ENCODE measurements around the gene KCNA4.
"Not testable (repeated sequence)": the region's sequence is repeated elsewhere in the genome, so short reads cannot be mapped to it uniquely, and the experiment has no call there.

Gene KCNA4

GRCh38 chr11:30000986-30001750 is 15.7 kb downstream of the KCNA4 start:
- DNase-seq (ENCODE audit: low read depth), result no peak
- no peak for TF ChIP-seq CTCF (conservative IDR thresholded peaks at IDR 0.05; ENCODE audit: low read length)
- no peak overlapping the region for H3K4me3 ChIP-seq (ENCODE audit: low read length)

- H3K4me3 ChIP-seq (ENCODE audit: low read length), result no peak overlapping the region
- DNase-seq (ENCODE audit: low read depth), result no peak
- no peak for TF ChIP-seq CTCF (conservative IDR thresholded peaks at IDR 0.05; ENCODE audit: low read length)
Observed at GRCh38 chr11:29996016-29996415, 20.8 kb downstream of the KCNA4 start.

GRCh38 chr11:29989174-29989970 is 27.5 kb downstream of the KCNA4 start:
- no peak for TF ChIP-seq CTCF (conservative IDR thresholded peaks at IDR 0.05; ENCODE audit: low read length)
- H3K4me3 ChIP-seq (ENCODE audit: low read length), result no peak overlapping the region
- DNase-seq (ENCODE audit: low read depth), result no peak

- no peak for TF ChIP-seq CTCF (conservative IDR thresholded peaks at IDR 0.05; ENCODE audit: low read length)
- no peak overlapping the region for H3K4me3 ChIP-seq (ENCODE audit: low read length)
- DNase-seq (ENCODE audit: low read depth), result no peak
Observed at GRCh38 chr11:29985248-29985647, 31.6 kb downstream of the KCNA4 start.

- no peak overlapping the region for H3K4me3 ChIP-seq (ENCODE audit: low read length)
- TF ChIP-seq CTCF (conservative IDR thresholded peaks at IDR 0.05; ENCODE audit: low read length), result no peak
Observed at GRCh38 chr11:29984544-29984943, 32.3 kb downstream of the KCNA4 start.

GRCh38 chr11:29978549-29978948 is 38.3 kb downstream of the KCNA4 start:
- no peak for DNase-seq (ENCODE audit: low read depth)
- no peak overlapping the region for H3K4me3 ChIP-seq (ENCODE audit: low read length)
- TF ChIP-seq CTCF (conservative IDR thresholded peaks at IDR 0.05; ENCODE audit: low read length), result no peak

More at GRCh38 chr11:29984544-29984943, 32.3 kb downstream of the KCNA4 start:
- no peak for DNase-seq (ENCODE audit: low read depth)

GRCh38 chr11:29975580-29975979 is 41.2 kb downstream of the KCNA4 start:
- H3K4me3 ChIP-seq (ENCODE audit: low read length); DNase-seq (ENCODE audit: low read depth): not testable (repeated sequence)
